Pons (tissue), 1 donor: ENCODE measurements around the gene UBE2C.

ENCODE experiments used
- DNase-seq: peaks from one replicate; pipeline ENCODE4 v3.0.0-alpha.2; 2016; ENCODE audit warnings: low spot score

UBE2C gene

GRCh38 chr20:45859916-45860315, 47.5 kb downstream of the UBE2C start:
- no peak for DNase-seq

GRCh38 chr20:45860560-45861220, 48.2 kb downstream of the UBE2C start:
- no peak for DNase-seq

- no peak for DNase-seq
Observed at GRCh38 chr20:45861221-45862075, 49.0 kb downstream of the UBE2C start.

GRCh38 chr20:45863543-45864470, 51.4 kb downstream of the UBE2C start:
- no peak for DNase-seq

GRCh38 chr20:45866454-45866853, 54.0 kb downstream of the UBE2C start:
- DNase-seq = no peak
